HS-27A (cell line): Measurements from ENCODE around the gene TSPAN31.

ENCODE experiments used
- DNase-seq: peaks from one replicate; pipeline ENCODE4 v3.0.0-alpha.2; 2012; ENCODE audit warnings: low read depth, missing footprints

The TSPAN31 gene

DNA sequence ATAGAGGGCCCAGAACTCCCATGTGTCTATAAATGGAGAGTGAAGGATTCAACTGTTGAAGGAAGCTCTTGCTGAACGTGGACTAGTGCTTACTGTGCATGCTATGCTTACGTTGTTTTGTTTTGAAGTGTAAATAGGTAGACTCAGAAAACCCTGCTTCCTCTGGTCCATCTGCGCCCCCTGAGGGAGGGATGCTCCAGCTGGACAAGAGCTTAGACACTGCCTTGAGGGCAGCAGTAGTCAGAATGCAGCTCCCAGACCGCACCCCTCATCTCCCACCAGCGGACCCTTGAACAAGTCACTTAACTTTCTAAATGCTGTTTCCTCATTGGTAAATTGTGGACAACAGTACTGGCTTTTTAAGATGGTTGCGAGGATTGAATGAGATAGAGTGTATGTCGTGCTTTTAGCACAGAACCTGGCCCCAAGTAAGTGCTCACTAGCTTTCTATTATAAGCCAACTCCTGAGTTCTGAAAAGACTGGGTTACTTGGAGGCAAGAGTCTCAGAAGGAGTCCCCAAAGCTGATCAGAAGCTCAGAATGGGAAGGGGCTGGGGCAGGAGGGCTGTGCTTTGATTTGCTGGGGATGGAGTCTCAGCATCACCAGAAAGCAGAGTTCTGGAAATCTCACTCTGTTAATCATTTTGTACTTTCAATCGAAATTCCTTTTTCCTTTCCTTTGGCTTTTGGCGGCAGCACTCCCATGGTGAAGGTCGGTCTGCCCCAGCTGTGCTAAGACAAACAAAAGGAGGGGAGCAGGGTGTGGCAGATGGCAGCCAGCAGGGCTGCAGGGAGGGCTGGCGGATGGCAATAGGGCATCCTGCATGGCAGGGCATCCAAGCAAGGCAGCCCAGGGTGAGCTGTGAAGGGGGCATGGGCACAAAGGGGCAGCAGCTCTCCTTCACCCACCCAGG, 21.9 kb upstream of the TSPAN31 start:
- DNase-seq = no peak

DNA sequence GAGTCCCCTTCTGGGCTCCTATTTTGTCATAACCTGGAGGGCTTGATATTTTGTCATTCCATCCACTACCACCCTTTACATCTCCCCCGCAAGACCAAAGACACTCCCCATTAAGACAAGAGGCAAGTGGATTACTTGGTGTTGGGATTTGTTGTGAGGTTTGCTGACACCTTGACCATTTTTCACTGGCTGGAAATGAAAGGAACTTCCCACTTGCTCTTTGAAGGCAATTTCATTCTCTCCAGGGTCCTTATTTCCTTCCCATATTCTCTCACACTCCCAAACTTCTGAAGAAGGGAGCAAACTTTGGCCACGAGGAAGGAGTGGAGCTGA, 21.2 kb upstream of the TSPAN31 start:
- DNase-seq = no peak

DNA sequence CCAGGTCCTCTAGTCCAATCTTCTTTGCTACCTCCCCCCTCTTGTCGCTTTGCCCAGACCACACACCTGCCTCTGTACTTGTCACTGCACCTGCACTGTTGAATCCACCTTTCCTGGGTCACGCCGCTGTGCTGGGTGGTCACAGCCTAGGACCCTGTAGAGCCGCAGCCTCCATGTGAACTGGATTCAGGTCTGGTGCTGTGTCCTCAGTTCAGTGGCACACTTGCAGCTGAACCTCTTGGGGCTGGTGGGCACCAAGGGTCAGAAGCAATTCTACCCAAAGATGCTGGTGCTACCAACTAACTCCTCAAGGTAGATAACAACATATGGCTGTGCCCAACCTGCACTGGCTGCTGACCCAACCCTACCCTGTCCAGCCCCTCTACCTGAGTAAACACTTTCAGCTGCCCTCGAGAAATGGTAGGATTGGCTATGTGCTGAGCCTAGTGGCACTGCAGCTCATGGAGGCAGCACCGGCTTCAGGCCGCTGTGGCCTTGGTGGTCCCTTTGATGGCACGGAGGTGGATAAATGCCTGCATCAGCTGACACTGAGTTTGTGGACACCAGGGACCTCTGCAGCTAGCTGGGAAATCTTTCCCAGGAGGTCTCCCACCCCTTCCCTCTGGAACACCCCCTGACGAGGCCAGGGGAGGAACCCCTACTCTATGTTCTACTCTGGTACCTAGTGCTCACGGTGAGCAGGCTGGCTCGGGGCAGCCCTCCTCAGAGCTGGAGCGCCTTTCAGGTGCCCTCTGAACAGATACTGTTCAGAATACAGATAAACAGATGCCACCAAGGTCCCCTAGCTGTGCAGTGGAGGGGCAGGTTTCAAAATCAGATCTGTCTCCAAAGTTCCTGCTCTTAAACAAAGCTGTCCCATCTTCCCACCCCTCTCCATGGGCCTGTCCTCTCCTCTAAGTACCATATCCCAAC, 20.6 kb upstream of the TSPAN31 start:
- DNase-seq = no peak

DNA sequence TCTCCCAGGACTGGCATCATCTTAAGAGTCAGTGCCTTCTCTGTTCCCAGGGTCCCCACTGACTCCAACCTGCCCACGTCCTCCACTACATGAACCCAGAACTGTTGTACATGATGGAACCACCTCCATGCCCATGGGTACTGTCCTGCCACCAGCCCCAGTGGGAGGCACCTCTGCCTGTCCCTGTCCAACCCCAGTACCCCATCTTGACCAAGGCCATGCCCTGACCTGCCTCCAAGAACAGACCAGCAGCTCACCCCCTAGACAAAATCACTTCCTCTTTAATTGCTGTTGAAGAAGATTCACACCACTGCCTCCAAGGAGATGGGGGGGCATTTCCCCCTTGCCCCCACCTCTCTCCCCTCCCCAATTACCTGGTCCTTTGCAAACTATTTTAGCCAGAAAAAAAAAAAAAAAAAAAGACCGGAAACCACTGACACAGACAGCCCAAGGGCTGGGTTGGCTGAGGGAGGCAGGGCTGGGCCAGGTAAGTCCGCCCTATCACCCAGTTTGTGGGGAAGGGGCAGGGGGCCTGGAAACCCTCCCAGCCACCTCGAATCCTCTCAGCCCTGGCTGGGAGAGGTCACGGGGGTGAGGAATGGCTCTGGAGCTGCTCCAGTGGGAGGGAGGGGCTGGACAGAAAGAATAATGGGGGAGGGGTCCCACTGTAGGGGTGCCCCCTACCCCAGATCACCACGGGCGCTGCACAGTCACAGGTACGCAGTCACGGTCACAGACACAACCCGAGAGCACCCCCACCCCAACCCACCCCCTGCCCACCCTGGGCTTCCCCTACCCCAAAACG, 19.7 kb upstream of the TSPAN31 start:
- DNase-seq = no peak

DNA sequence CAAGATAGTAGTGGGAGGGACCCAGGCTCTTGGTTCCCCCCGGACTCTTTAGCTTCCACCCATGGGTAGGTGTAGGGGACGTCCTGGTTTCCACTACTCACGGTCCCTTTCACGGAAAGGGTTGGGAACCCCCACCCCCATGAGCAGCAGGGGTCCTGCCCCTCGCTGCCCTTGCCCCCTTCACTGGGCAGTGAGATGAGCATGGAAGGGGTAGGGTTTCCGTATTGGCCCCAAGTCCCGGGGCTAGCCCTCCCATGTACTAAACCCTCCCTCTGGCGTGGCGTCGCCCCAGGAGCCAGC, 19.0 kb upstream of the TSPAN31 start:
- DNase-seq = no peak

DNA sequence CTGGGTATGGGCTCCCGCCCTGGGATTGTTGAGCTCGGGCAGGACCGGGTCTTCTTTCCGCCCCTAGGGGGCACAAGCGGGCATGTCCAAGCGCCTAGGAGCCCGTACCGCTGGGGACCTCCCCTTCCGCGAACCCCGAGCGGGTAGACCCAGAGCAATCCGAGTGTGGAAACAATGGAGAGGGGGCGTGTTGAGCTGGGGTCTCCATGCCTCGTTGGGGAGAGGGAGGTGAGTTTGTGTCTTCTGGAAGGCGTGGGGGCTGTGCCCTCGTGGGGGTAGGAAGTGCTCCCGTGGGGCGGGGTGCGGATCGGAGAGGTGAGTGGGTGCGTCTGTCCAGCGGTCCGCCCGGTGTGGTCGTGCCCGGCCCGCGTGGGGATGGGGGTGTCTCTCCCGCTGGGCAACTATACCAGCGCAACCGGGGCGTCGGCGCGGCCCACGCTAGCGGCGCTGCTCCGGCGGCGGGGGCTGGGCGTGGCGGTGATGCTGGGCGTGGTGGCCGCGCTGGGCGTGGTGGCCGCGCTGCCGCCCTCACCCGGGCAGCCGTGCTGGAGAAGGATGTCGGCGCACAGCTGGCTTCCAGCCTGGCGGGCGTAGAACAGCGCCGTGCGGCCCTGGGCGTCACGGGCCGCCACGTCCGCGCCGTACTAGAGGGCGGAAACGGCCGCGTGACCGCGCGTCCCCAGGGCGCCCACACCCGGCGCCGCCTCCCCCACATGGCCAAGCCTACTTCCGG, 18.5 kb upstream of the TSPAN31 start:
- DNase-seq = peak; percentile 68

DNA sequence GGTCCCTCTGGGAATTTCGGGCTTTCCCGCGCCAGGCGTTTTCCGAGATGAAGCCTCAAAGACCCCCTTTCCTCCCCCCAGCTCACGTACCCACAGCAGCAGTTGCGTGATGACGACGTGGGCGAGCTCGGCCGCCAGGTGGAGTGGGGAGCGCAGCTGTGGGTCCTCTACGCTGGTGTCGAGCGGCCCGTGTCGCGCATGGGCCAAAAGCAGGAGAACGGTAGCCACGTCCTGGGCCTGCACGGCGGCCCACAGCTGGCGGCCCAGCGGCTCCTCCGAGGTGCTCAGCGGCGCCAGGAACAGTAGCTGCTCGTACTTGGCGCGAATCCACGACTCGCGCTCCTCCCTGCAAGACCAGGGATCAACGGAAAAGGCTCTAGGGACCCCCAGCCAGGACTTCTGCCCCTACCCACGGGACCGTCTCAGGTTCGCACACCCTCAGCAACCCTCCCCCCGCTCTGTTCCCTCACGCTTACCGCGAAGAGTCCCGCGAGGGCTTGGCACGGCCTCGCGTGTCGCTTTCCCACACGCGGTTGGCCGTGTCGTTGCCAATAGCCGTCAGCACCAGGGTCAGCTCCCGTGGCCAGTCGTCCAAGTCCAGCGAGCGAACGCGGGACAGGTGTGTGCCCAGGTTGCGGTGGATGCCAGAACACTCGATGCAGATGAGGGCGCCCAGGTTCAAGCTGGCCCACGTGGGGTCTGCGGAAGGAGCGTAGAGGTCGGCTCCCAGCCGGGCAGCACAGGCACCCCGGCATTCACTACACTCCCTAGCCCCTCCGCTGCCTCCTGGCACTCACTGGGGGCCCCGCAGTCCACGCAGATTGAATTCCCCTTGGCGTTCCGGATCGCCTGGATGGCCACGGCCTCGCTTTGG, 17.7 kb upstream of the TSPAN31 start:
- no peak for DNase-seq

DNA sequence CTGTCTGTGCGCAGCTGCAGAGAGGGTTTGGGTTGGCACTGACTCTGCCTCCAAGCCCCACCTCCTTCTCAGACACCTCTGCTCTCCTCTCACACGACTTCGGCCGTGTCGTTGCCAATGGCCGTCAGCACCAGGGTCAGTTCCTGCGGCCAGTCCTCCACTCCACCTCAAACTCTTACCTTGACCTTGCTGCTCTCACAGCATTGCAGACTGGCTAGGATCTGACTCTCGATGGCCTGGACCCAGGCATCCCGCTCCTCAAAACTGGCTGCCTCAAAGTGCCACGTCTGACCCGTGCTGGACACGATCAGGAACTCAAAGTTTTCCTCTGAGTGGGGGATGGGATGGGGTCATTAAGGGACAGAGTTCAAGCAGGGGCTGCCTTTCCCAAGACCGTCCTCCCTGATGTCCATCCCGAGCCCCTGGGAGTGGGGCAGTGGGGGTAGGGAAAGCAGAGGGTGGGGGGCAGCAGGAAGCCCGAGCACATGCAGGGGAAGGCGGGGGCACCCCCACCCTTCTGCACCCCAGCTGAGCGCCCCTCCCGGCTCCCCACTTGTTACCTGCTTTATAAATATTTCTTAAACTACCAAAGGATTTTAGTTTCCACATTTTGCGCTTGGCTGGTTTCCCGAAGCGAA, 17.0 kb upstream of the TSPAN31 start:
- DNase-seq = no peak

DNA sequence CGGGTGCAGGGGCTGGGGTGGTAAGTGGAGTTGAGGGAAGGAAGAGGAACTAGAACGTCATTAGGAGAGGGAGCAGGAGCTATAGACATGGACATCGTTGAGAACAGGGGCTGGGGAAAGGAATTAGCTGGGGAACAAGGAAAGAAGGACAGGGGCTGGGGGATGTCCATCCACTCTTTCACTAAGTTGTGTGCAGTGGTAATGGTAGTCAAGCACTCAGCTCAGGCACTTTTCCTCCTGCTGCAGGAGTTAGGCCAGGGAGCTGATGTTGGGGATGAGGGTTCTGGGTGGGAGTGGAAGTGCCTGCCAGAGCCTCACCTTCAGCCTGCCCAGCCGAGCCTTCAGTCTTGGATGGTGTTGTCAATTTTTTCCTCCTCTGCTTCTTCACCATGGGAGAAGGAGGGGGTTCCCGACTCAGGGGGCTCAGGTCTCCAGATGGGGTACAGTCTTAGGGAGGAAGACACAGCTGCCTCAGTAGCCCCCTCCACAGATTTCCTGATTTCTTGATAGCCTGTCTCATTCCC, 15.5 kb upstream of the TSPAN31 start:
- DNase-seq = no peak

DNA sequence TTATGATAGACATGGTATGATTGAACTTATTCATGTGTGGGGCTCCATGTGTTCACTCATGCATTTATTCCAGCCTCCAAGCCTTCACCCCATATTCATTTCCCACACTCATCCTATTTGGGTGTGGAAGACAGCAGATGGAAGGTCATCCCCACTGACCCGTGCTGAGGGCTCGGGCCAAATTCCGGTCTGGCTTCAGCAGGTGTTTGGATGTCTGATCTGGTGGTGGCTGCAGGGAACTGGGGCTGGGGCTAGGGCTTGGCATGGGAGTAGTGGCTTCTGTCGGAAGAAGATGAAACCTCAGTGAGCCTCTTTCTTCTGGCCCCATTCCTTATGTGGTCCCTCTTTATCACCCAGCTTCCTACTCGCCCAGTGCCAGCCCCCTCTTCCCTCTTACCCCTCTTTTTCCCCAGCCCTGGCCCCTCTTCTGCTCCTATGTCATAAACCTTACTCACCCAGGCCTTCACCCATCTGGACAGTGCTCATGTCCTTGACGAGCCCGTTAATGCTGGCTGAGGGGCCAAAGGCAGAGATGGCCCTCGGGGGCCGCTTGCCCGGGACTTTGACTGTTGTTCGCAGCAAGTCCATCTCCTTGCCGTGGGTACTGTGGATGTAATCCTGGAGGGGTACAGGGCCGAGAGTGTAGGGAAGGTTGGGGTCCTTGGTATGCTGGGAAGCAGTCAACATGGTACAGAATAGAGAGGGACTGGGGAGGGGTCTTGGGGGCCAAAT, 14.3 kb upstream of the TSPAN31 start:
- DNase-seq = no peak

DNA sequence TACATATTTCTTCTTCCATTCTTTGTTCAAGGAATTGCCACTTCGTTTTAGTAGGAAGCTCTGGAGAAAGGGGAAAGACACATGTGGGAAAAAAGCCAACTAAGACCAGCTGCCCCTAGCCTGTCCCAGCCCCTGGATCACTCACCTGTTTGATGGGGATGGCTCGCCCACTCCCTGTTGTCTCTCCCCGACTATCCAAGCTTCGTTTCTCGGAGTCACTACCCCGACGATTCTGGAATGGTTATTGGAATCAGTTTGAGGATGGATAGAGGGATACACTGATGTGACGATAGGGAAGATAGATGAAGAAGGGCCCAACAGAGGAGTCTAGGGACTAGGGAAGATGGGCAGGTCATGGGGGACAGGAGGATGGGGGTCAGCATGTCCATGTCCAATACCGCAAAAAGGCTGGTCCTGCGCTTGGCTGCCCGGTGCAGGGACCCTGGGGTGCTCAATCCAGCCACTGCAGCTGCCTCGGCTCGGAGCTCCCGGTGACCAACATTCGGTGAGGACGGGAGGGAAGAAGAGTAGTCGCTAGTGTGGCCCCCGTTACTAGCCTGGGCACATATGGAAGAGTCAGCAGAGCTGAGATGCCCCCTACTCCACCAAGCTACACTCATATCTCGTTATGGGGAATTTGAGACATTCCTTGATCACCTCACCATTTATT, 13.3 kb upstream of the TSPAN31 start:
- DNase-seq = no peak

DNA sequence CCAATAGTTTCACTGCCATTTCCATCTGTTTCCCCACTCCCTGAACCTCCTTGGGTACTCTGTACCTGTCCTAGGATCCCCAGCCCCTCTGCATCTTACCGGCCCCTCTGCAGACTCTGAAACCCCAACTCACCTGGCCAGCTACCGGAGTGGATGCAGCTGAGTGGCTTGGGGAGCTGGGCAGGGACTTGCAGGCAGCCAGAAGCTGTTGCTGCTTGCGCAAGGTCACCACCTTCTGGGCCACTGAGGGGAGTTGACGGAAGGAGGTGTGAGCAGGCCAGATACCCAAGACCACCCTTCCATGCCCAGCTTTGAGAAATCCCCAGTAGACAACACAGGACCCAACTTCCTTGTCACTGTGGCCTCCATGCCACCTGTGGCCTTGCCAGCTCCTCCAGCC, 12.6 kb upstream of the TSPAN31 start:
- no peak for DNase-seq

DNA sequence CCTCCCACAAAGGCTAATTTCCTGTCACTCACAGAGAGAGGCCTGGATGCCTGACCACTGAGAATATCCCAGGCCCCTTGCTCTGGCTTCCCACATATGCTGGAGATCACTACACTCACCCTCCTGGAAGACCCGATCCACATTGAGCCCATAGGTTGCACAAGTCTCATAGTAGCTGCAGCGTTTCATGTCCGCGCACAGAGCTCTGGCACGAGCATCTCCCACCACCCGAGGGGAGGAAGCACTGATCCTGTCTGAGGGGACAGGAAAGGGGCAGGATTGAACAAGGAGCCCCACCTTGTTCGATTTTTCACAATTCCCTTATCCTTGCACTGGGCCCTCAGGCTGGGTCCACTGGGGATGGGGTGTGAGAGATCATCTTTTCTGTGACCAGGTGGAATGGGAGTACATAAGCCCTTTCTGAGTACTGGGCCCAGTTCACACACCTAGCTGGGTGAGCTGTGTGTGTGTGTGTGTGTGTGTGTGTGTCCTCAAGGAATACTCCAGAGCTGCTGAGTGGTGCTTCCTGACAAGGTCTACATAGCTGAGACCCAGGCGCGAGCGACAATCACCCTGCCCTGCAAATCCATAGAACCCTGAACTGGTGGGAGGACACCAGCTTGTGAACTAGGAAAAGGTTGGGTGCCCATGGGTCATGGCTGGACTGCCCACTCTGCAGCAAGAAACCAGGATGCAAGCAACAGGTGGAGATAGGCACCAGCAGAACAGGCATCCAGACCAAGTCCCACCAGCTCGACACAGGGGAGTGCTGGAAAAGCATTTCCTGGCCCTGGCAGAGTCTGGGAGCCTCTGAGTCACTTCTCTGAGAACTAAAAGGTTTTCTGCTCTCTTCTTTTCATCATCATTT, 11.9 kb upstream of the TSPAN31 start:
- no peak for DNase-seq

DNA sequence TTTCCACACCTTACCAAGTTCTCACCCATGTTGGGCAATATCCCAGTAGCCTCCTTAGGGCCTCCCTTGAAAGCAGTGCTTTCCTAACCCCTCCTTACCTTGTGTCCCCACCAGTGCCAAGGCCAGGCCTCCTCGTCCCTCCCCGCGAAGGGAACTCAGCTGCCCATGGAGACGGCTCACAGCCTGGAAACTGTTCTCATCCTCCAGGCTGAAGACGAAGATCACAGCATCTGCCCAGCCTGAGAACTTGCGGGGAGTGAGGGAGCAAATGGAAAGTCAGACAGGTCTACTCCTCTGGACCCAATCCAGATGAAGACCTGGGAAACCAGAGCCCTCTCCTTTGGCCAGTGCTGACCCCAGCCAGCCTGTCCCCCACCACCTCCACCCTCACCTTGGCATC, 10.9 kb upstream of the TSPAN31 start:
- DNase-seq = no peak

DNA sequence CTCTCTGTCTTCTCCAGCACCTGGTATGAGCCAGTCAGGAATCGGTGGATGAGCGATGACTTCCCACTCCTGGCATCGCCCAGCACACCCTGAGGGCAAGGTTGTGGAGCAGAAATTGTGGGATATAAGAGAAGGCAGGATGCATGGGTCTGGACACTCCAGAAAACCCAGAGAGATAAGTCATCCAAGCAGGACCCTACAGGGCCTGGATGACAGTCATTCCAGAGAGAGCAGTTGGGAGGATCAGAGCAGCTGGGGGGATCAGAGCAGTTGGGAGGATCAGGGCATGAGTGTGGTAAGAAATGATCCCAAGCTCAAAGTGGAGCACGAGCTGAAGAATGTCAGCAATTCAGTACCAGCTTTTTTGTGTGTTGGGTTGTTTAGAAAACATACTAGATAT, 10.2 kb upstream of the TSPAN31 start:
- DNase-seq = no peak

DNA sequence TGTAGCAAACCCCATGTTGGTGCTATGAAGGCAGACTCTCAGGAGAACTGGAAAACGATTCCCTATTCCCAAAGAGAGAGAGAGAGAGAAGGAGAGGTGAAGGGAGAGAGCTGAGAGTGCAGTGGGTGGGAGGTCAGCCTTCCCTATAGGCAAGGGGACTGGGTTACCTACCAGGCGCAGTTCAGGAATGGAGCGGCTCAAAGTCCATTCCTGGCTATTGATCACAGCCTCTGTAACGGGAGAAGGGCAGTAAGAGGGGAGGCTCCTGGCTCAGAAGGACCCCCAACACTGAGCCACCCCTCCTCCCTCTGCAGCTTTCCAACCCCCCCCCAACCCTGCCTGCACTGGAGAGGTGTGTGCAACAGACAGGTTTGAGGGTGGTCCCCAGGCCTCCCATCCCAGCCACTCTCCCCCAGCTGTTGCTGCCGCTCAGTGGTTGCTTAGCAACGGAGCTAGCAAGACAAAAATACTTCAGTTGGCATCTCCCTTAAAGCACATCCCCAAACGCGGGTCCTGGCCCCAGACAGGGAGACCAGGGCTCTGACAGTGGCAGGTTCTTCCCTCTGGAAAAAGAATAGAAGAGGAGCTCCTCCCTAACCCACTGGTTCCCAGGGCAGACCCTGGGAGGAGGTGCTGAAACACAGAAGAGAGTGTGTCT, 9.5 kb upstream of the TSPAN31 start:
- DNase-seq = no peak
